WTC11 (cell line): ENCODE measurements around the gene FOXN3.

ENCODE experiments used
- CBFB ChIP-seq: sonication (generic); formaldehyde crosslinking; IDR thresholded peaks from 2 replicates; pipeline ENCODE4 v1.8.1; 2022; ENCODE audit warnings: mild to moderate bottlenecking, low read depth, missing genetic modification reagents
- CREB1 ChIP-seq: sonication (generic); formaldehyde crosslinking; IDR thresholded peaks from 2 replicates; pipeline ENCODE4 v1.8.0; 2023; ENCODE audit warnings: mild to moderate bottlenecking, missing genetic modification reagents
- CTCF ChIP-seq: fragments of 200-600 bp; IDR thresholded peaks from 2 replicates; pipeline ENCODE4 v1.8.0; 2022; ENCODE audit warnings: antibody characterized with exemption
- IRF1 ChIP-seq: sonication (generic); formaldehyde crosslinking; IDR thresholded peaks from 2 replicates; pipeline ENCODE4 v1.8.0; 2023; ENCODE audit warnings: missing genetic modification reagents
- JAZF1 ChIP-seq: fragments of 250-450 bp; sonication (Bioruptor Pico); IDR thresholded peaks from 2 replicates; pipeline ENCODE4 v1.9.0; 2021; ENCODE audit warnings: moderate library complexity, mild to moderate bottlenecking, inconsistent platforms
- JUN ChIP-seq: sonication (generic); formaldehyde crosslinking; IDR thresholded peaks from 2 replicates; pipeline ENCODE4 v1.8.0; 2023; ENCODE audit warnings: mild to moderate bottlenecking, missing genetic modification reagents
- MAX ChIP-seq: sonication (generic); formaldehyde crosslinking; IDR thresholded peaks from 2 replicates; pipeline ENCODE4 v1.8.0; 2022; ENCODE audit warnings: mild to moderate bottlenecking, missing genetic modification reagents
- NR3C1 ChIP-seq: sonication (generic); formaldehyde crosslinking; conservative IDR thresholded peaks from 2 replicates; pipeline ENCODE4 v1.8.1; 2023; ENCODE audit warnings: low read depth, mild to moderate bottlenecking, missing genetic modification reagents
- PRDM15 ChIP-seq: sonication (generic); formaldehyde crosslinking; IDR thresholded peaks from 2 replicates; pipeline ENCODE4 v1.8.0; 2022; ENCODE audit warnings: missing genetic modification reagents
- RELA ChIP-seq: sonication (generic); formaldehyde crosslinking; IDR thresholded peaks from 2 replicates; pipeline ENCODE4 v1.8.1; 2022; ENCODE audit warnings: missing genetic modification reagents, mild to moderate bottlenecking, borderline replicate concordance
- STAT6 ChIP-seq: sonication (generic); formaldehyde crosslinking; conservative IDR thresholded peaks from 2 replicates; pipeline ENCODE4 v1.8.1; 2023; ENCODE audit warnings: mild to moderate bottlenecking, low read depth, missing genetic modification reagents, moderate library complexity
- USF2 ChIP-seq: sonication (generic); formaldehyde crosslinking; IDR thresholded peaks from 2 replicates; pipeline ENCODE4 v1.8.1; 2023; ENCODE audit warnings: mild to moderate bottlenecking, missing genetic modification reagents, moderate library complexity
- ZNF317 ChIP-seq: sonication (generic); formaldehyde crosslinking; IDR thresholded peaks from 2 replicates; pipeline ENCODE4 v1.8.1; 2023; ENCODE audit warnings: low read depth, mild to moderate bottlenecking, moderate library complexity, missing genetic modification reagents, borderline replicate concordance

- TF ChIP-seq ZNF317 (CRISPR knock-in tag) (no peak), CTCF (no peak), USF2 (no peak), STAT6 (CRISPR knock-in tag) (no peak), JAZF1 (no peak), IRF1 (CRISPR knock-in tag) (no peak), CREB1 (CRISPR knock-in tag) (no peak), JUN (CRISPR knock-in tag) (no peak), CBFB (CRISPR knock-in tag) (no peak), PRDM15 (CRISPR knock-in tag) (no peak), MAX (CRISPR knock-in tag) (no peak), RELA (no peak), NR3C1 (no peak)
These were observed 304.3 kb downstream of the FOXN3 start for GRCh38 chr14:89112720-89113119.
